ENCODE results near the gene PRR11.

GRCh38 chr17:59186850-59187249 lies 31.3 kb downstream of the PRR11 start:
- TF ChIP-seq, protein P1, sequence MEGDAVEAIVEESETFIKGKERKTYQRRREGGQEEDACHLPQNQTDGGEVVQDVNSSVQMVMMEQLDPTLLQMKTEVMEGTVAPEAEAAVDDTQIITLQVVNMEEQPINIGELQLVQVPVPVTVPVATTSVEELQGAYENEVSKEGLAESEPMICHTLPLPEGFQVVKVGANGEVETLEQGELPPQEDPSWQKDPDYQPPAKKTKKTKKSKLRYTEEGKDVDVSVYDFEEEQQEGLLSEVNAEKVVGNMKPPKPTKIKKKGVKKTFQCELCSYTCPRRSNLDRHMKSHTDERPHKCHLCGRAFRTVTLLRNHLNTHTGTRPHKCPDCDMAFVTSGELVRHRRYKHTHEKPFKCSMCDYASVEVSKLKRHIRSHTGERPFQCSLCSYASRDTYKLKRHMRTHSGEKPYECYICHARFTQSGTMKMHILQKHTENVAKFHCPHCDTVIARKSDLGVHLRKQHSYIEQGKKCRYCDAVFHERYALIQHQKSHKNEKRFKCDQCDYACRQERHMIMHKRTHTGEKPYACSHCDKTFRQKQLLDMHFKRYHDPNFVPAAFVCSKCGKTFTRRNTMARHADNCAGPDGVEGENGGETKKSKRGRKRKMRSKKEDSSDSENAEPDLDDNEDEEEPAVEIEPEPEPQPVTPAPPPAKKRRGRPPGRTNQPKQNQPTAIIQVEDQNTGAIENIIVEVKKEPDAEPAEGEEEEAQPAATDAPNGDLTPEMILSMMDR (IDR thresholded peaks at IDR 0.05; ENCODE audit: control extremely low read depth in 1 of 3, insufficient read depth in 1 of 3, low read depth in 1 of 3, low read length in 3 of 3) = no peak
- no peak for TF ChIP-seq JUND (IDR thresholded peaks at IDR 0.05; ENCODE audit: low read length)
- TF ChIP-seq SP1 (IDR thresholded peaks at IDR 0.05; ENCODE audit: low read depth, low read length) = no peak
- no peak for TF ChIP-seq SP4 (IDR thresholded peaks at IDR 0.05; ENCODE audit: low read length)
- TF ChIP-seq SUZ12 (IDR thresholded peaks at IDR 0.05; ENCODE audit: low read length) = no peak
- TF ChIP-seq CHD2 (IDR thresholded peaks at IDR 0.05; ENCODE audit: low read length) = no peak

Measured in H1 (cell line).